HG03108 (cell line): Measurements from ENCODE around the gene EIF4G3.
"Not testable (repeated sequence)": the region's sequence is repeated elsewhere in the genome, so short reads cannot be mapped to it uniquely, and the experiment has no call there.

Experiments used
- ATAC-seq: cut with Tn5 transposase; IDR thresholded peaks from one replicate; pipeline ENCODE4 v1.9.1; 2021; ENCODE audit warnings: moderate library complexity; ENCODE audit not compliant: unreplicated experiment

Gene EIF4G3

GRCh38 chr1:21156019-21156418, 20.7 kb downstream of the EIF4G3 start:
- ATAC-seq: no peak

GRCh38 chr1:21154717-21155116, 22.0 kb downstream of the EIF4G3 start:
- ATAC-seq: no peak

GRCh38 chr1:21153388-21153787, 23.3 kb downstream of the EIF4G3 start:
- no peak for ATAC-seq

- no peak for ATAC-seq
Observed at GRCh38 chr1:21152423-21153100, 24.1 kb downstream of the EIF4G3 start.

GRCh38 chr1:21149855-21150432, 26.8 kb downstream of the EIF4G3 start:
- ATAC-seq: no peak

GRCh38 chr1:21149430-21149854, 27.3 kb downstream of the EIF4G3 start:
- ATAC-seq: no peak

GRCh38 chr1:21143752-21144151, 32.9 kb downstream of the EIF4G3 start:
- ATAC-seq: no peak

- ATAC-seq: no peak
Observed at GRCh38 chr1:21143138-21143537, 33.6 kb downstream of the EIF4G3 start.

GRCh38 chr1:21141030-21141429, 35.7 kb downstream of the EIF4G3 start:
- no peak for ATAC-seq

GRCh38 chr1:21139601-21140000, 37.1 kb downstream of the EIF4G3 start:
- no peak for ATAC-seq

- ATAC-seq: not testable (repeated sequence)
Observed at GRCh38 chr1:21136344-21136743, 40.4 kb downstream of the EIF4G3 start.

GRCh38 chr1:21131200-21131599, 45.5 kb downstream of the EIF4G3 start:
- no peak for ATAC-seq

GRCh38 chr1:21129407-21129806, 47.3 kb downstream of the EIF4G3 start:
- no peak for ATAC-seq

GRCh38 chr1:21126324-21126723, 50.4 kb downstream of the EIF4G3 start:
- no peak for ATAC-seq

GRCh38 chr1:21124846-21125245, 51.9 kb downstream of the EIF4G3 start:
- no peak for ATAC-seq

- no peak for ATAC-seq
Observed at GRCh38 chr1:21123287-21123948, 53.3 kb downstream of the EIF4G3 start.

- ATAC-seq: no peak
Observed at GRCh38 chr1:21121764-21122471, 54.8 kb downstream of the EIF4G3 start.

- ATAC-seq: no peak
Observed at GRCh38 chr1:21118167-21118566, 58.5 kb downstream of the EIF4G3 start.

GRCh38 chr1:21117597-21118001, 59.1 kb downstream of the EIF4G3 start:
- ATAC-seq: no peak

GRCh38 chr1:21117159-21117558, 59.5 kb downstream of the EIF4G3 start:
- no peak for ATAC-seq

- ATAC-seq: no peak
Observed at GRCh38 chr1:21115098-21115760, 61.5 kb downstream of the EIF4G3 start.
